ENCODE measurements around the gene HOXA5. TPM values are rescaled to one million over a fixed set of nuclear protein-coding genes. Genes with fewer than 3 reads are reported as not detected.
A peak's percentile ranks its signal among the peaks of the same experiment; 100 is the strongest.

Gene HOXA5
- 1 to 10 TPM in 1 of 2 donors, under 1 TPM in 1; 0.99 to 2.6 TPM for total RNA-seq

GRCh38 chr7:27143023-27143949 lies at the start of gene HOXA5:
Gene HOXA5, minus strand, starts transcription at chr7:27143681. Its CDS starts 74 bp downstream, at chr7:27143607.
- ATAC-seq (peak; percentile 68), DNase-seq (peak in 3 of 4 donors; percentile 41 to 65 (median 45))
- H3K4me1 ChIP-seq = peaks cover 38% of the 10 kb centered on the region
- intact Hi-C loops (cut with DNase I) = no loop called here
- no peak within 1 kb of the TSS for H3K4me3 ChIP-seq
- H3K9me3 ChIP-seq = no peaks in the 10 kb centered on the region
- H3K27me3 ChIP-seq = peaks cover 0 to 84% of the 10 kb centered on the region in 2 donors
- peak in 2 of 3 donors; percentile 34 to 42 for TF ChIP-seq POLR2A (IDR thresholded peaks at IDR 0.05)
- TF ChIP-seq, protein P1, sequence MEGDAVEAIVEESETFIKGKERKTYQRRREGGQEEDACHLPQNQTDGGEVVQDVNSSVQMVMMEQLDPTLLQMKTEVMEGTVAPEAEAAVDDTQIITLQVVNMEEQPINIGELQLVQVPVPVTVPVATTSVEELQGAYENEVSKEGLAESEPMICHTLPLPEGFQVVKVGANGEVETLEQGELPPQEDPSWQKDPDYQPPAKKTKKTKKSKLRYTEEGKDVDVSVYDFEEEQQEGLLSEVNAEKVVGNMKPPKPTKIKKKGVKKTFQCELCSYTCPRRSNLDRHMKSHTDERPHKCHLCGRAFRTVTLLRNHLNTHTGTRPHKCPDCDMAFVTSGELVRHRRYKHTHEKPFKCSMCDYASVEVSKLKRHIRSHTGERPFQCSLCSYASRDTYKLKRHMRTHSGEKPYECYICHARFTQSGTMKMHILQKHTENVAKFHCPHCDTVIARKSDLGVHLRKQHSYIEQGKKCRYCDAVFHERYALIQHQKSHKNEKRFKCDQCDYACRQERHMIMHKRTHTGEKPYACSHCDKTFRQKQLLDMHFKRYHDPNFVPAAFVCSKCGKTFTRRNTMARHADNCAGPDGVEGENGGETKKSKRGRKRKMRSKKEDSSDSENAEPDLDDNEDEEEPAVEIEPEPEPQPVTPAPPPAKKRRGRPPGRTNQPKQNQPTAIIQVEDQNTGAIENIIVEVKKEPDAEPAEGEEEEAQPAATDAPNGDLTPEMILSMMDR (IDR thresholded peaks at IDR 0.05) = peak in 5 of 7 experiments; percentile 13 to 42 (median 28)
- 9 to 30% methylated on average over 46 to 86 of the region's 86 CpGs for WGBS, 2 donors
- H3K36me3 ChIP-seq (replicated peaks in 1 of 2; ENCODE audit: insufficient read depth in 1 of 2, low read depth in 2 of 2) = no peaks in the 10 kb centered on the region
- peak within 1 kb of the TSS in 3 of 4 donors; percentile 51 to 67 (median 62) for H3K27ac ChIP-seq

- 3 to 12% methylated on average over 35 to 78 of the region's 78 CpGs for WGBS, 2 donors
- Histone ChIP-seq H3K4me1 (peaks cover 37% of the 10 kb centered on the region), H3K9me3 (no peaks in the 10 kb centered on the region), H3K4me3 (no peak overlapping the region), H3K36me3 (replicated peaks in 1 of 2; ENCODE audit: insufficient read depth in 1 of 2, low read depth in 2 of 2) (no peaks in the 10 kb centered on the region), H3K27ac (no peak overlapping the region), H3K27me3 (peaks cover 0 to 88% of the 10 kb centered on the region in 2 donors)
- intact Hi-C loops (cut with DNase I) = loop anchor here (10.0 kb wide), 3 partner anchors 382 to 902 kb away; no protein-coding TSS in a partner anchor
- TF ChIP-seq, protein P1 (IDR thresholded peaks at IDR 0.05) = no peak
- no peak for TF ChIP-seq POLR2A (IDR thresholded peaks at IDR 0.05)
- peak; percentile 43 for ATAC-seq
- peak in 2 of 4 donors; percentile 13 to 17 for DNase-seq
Observed at GRCh38 chr7:27192546-27193334, 49.3 kb upstream of the HOXA5 start.

GRCh38 chr7:27191833-27192545 lies 48.5 kb upstream of the HOXA5 start:
- Histone ChIP-seq H3K27ac (no peak overlapping the region), H3K27me3 (peaks cover 0 to 83% of the 10 kb centered on the region in 2 donors), H3K4me3 (no peak overlapping the region), H3K36me3 (replicated peaks in 1 of 2; ENCODE audit: insufficient read depth in 1 of 2, low read depth in 2 of 2) (no peaks in the 10 kb centered on the region), H3K4me1 (peaks cover 40% of the 10 kb centered on the region), H3K9me3 (no peaks in the 10 kb centered on the region)
- 8 to 13% methylated on average over 6 to 41 of the region's 42 CpGs for WGBS, 2 donors
- TF ChIP-seq, protein P1 (IDR thresholded peaks at IDR 0.05) = no peak
- TF ChIP-seq POLR2A (IDR thresholded peaks at IDR 0.05) = no peak
- intact Hi-C loops (cut with DNase I) = loop anchor here (10.0 kb wide), 3 partner anchors 383 to 903 kb away; no protein-coding TSS in a partner anchor
- no peak for ATAC-seq
- peak in 2 of 4 donors; percentile 12 to 16 for DNase-seq

GRCh38 chr7:27191161-27191731 lies 47.8 kb upstream of the HOXA5 start:
- Histone ChIP-seq H3K4me1 (peaks cover 37% of the 10 kb centered on the region), H3K27ac (no peak overlapping the region), H3K36me3 (replicated peaks in 1 of 2; ENCODE audit: insufficient read depth in 1 of 2, low read depth in 2 of 2) (no peaks in the 10 kb centered on the region), H3K9me3 (no peaks in the 10 kb centered on the region), H3K4me3 (no peak overlapping the region), H3K27me3 (peaks cover 0 to 76% of the 10 kb centered on the region in 2 donors)
- intact Hi-C loops (cut with DNase I) = loop anchor here (10.0 kb wide), 3 partner anchors 384 to 904 kb away; no protein-coding TSS in a partner anchor
- 23 to 33% methylated on average over 15 of the region's 15 CpGs for WGBS, 2 donors
- ATAC-seq = no peak
- peak in 2 of 4 donors; percentile 2 to 8 for DNase-seq
- no peak for TF ChIP-seq POLR2A (IDR thresholded peaks at IDR 0.05)
- TF ChIP-seq, protein P1 (IDR thresholded peaks at IDR 0.05) = no peak
